Endothelial cell of umbilical vein (primary cell): ENCODE results near the gene RSPO3. TPM values are rescaled to one million over a fixed set of nuclear protein-coding genes. Genes with fewer than 3 reads are reported as not detected.

Experiments used
- BruUV-seq: library from RNA; stranded (reverse); fragments of 400-500 nt; replicated peaks from 2 replicates; lab custom pipeline; 2021; lab: Mats Ljungman, UMichigan
- CTCF ChIA-PET: fragments of 300-600, 350-600 bp; sonication (Branson Sonifier 250); formaldehyde crosslinking; loops from one replicate; lab custom pipeline; 2021; ENCODE audit warnings: antibody characterized with exemption, inconsistent platforms; lab: Charles Lee
- POLR2A ChIA-PET: fragments of 300-600, 350-600 bp; sonication (Branson Sonifier 250); formaldehyde crosslinking; loops from one replicate; lab custom pipeline; 2021; ENCODE audit warnings: antibody characterized with exemption, inconsistent platforms; lab: Charles Lee
- DNase-seq: peaks from one replicate; pipeline ENCODE4 v3.0.0-alpha.2; 2011; ENCODE audit warnings: low read depth, low spot score
- FAIRE-seq: peaks from 2 replicates; lab custom pipeline; 2011; peaks lifted over from hg19 to GRCh38; lab: Jason Lieb, UNC
- H2AFZ ChIP-seq: 2 replicates; pipeline ENCODE4 v1.6.0; 2012; ENCODE audit warnings: low read depth, low read length, control low read depth, inconsistent platforms
- H3K27ac ChIP-seq: 2 replicates; pipeline ENCODE4 v1.5.1; 2011; ENCODE audit warnings: low read depth, mild to moderate bottlenecking, control low read depth, low read length, moderate library complexity; ENCODE audit not compliant: insufficient read depth
- H3K27me3 ChIP-seq, 2 experiments: 2 replicates each; pipeline versions ENCODE4 v1.6.0 to v1.6.1; 2011; ENCODE audit warnings: low read length in 2 of 2, mixed read lengths in 1 of 2; ENCODE audit not compliant: control insufficient read depth in 2 of 2, insufficient read depth in 2 of 2
- H3K36me3 ChIP-seq, 2 experiments: 2 replicates in 1 of 2; 3 replicates in 1 of 2; pipeline ENCODE4 v1.5.1; 2011; ENCODE audit warnings: low read length in 2 of 2, mild to moderate bottlenecking in 1 of 2, moderate library complexity in 1 of 2; ENCODE audit not compliant: control insufficient read depth in 2 of 2, insufficient read depth in 2 of 2; ENCODE audit errors: extremely low read depth in 1 of 2
- H3K4me1 ChIP-seq: 3 replicates; pipeline ENCODE4 v1.5.1; 2011; ENCODE audit warnings: mild to moderate bottlenecking, low read length; ENCODE audit not compliant: control insufficient read depth, insufficient read depth; ENCODE audit errors: extremely low read depth
- H3K4me2 ChIP-seq: 2 replicates; pipeline ENCODE4 v1.6.1; 2011; ENCODE audit warnings: low read length, control low read depth, mixed read lengths; ENCODE audit not compliant: insufficient read depth
- H3K4me3 ChIP-seq, 3 experiments: fragments of 200-600 bp in 1 of 3; sonication (generic), shearing (Covaris generic) in 1 of 3; replicated peaks in 1 of 3; 2 replicates each; pipeline ENCODE4 v1.5.1; 2011 to 2016; ENCODE audit warnings: control low read depth in 3 of 3, low read length in 3 of 3, mild to moderate bottlenecking in 2 of 3, inconsistent platforms in 1 of 3, low read depth in 1 of 3, moderate library complexity in 1 of 3; ENCODE audit not compliant: insufficient read depth in 1 of 3
- H3K79me2 ChIP-seq: 2 replicates; pipeline ENCODE4 v1.6.0; 2012; ENCODE audit warnings: low read length, inconsistent platforms; ENCODE audit not compliant: control insufficient read depth, insufficient read depth
- H3K9ac ChIP-seq: replicated peaks from 2 replicates; pipeline ENCODE3; 2011; ENCODE audit warnings: low read length, control low read depth; ENCODE audit not compliant: insufficient read depth; ENCODE audit errors: extremely low read depth
- H3K9me1 ChIP-seq: replicated peaks from 3 replicates; pipeline ENCODE4 v1.6.0; 2011; ENCODE audit warnings: mild to moderate bottlenecking, low read length; ENCODE audit not compliant: control insufficient read depth, insufficient read depth; ENCODE audit errors: extremely low read depth
- H3K9me3 ChIP-seq: replicated peaks from 2 replicates; pipeline ENCODE4 v1.5.1; 2012; ENCODE audit warnings: low read length, inconsistent platforms; ENCODE audit not compliant: control insufficient read depth, insufficient read depth
- H4K20me1 ChIP-seq: replicated peaks from 2 replicates; pipeline ENCODE3; 2011; ENCODE audit warnings: mild to moderate bottlenecking, low read length; ENCODE audit not compliant: control insufficient read depth, insufficient read depth; ENCODE audit errors: extremely low read depth
- EZH2 ChIP-seq: IDR thresholded peaks from 2 replicates; pipeline ENCODE4 v1.6.1; 2012; ENCODE audit warnings: borderline replicate concordance, low read depth, mild to moderate bottlenecking, moderate library complexity, low read length, inconsistent platforms; ENCODE audit not compliant: severe bottlenecking
- FOS ChIP-seq: IDR thresholded peaks from 2 replicates; pipeline ENCODE4 v1.6.1; 2011; ENCODE audit warnings: mild to moderate bottlenecking, low read length, moderate library complexity, borderline replicate concordance; ENCODE audit not compliant: insufficient read depth
- GATA2 ChIP-seq: IDR thresholded peaks from 2 replicates; pipeline ENCODE4 v1.7.0; 2011; ENCODE audit warnings: low read depth, mild to moderate bottlenecking, moderate library complexity, mixed read lengths, low read length; ENCODE audit not compliant: insufficient read length, insufficient read depth
- JUN ChIP-seq: IDR thresholded peaks from 2 replicates; pipeline ENCODE4 v1.6.1; 2011; ENCODE audit warnings: borderline replicate concordance, low read depth; ENCODE audit not compliant: insufficient read length, insufficient read depth
- MYC ChIP-seq: IDR thresholded peaks from one replicate; pipeline ENCODE4 v1.6.1; 2011; ENCODE audit warnings: mild to moderate bottlenecking, low read depth, low read length
- POLR2A ChIP-seq: IDR thresholded peaks from 2 replicates; pipeline ENCODE4 v1.6.1; 2012; ENCODE audit warnings: low read depth, mild to moderate bottlenecking, control low read depth, low read length
- POLR2AphosphoS5 ChIP-seq: IDR thresholded peaks from 2 replicates; pipeline ENCODE4 v1.6.1; 2012; ENCODE audit warnings: low read depth, mild to moderate bottlenecking, control low read depth, low read length, moderate library complexity; ENCODE audit not compliant: insufficient read depth
- dilution Hi-C: fragments of 300-500 bp; cut with MboI; formaldehyde crosslinking; loops from one replicate; pipeline ENCODE4 v1.15.0; 2019; ENCODE audit warnings: low sequenced_read_pairs; ENCODE audit not compliant: extremely low pct_ligation_motif_present
- intact Hi-C: fragments of 100-400 bp; cut with micrococcal nuclease; formaldehyde crosslinking; loops from one replicate; pipeline ENCODE4 v1.10.0; 2022
- polyA plus RNA-seq, 4 experiments: library from polyadenylated mRNA; depleted of rRNA in 3 of 4; stranded (reverse) in 3 of 4; unstranded in 1 of 4; fragments of >200 nt; gene quantifications; 2 replicates each; pipeline versions ENCODE4 v1.2.1 to v1.2.3, GENCODE V29; 2011 to 2012; ENCODE audit warnings: missing spikeins in 1 of 4
- total RNA-seq: library from RNA; stranded (reverse); gene quantifications from 2 replicates; pipeline ENCODE4 v1.2.3, GENCODE V29; 2021
- TF ChIP-seq, protein P1 (sequence below), 2 donors: IDR thresholded peaks; 1 replicate in 1 of 2; 2 replicates in 1 of 2; pipeline ENCODE4 v1.5.1; 2011; ENCODE audit warnings: low read length in 2 of 2, mild to moderate bottlenecking in 2 of 2, moderate library complexity in 2 of 2, control low read depth in 1 of 2, inconsistent platforms in 1 of 2, low read depth in 1 of 2; ENCODE audit not compliant: insufficient read depth in 1 of 2; ENCODE audit errors: extremely low read depth in 1 of 2
- TF ChIP-seq, protein P2 (sequence below): IDR thresholded peaks from 2 replicates; pipeline ENCODE4 v1.6.1; 2011; ENCODE audit not compliant: insufficient read depth, insufficient read length

RSPO3 gene
- total and polyA plus RNA-seq, 2 donors (not counting 3 experiments of a cell fraction or from before 2014, with no cell fraction given): 1.8 to 11.1 TPM

DNA sequence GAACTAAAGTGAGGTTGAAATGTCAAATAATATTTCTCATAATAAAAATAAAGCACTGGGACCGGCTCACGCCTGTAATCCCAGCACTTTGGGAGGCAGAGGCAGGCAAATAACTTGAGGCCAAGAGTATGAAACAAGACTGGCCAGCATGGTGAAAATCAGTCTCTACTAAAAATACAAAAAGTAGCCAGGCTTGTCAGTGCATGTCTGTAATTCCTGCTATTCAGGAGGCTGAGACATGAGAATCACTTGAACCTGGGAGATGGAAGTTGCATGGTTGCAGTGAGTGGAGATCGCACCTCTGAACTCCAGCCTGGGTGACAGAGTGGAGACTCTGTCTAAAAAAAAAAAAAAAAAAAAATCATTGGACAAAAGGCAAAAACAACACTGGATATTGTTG is 38.4 kb upstream of the RSPO3 start:
- no peak overlapping the region for H3K9ac ChIP-seq
- H3K9me3 ChIP-seq: no peaks in the 10 kb centered on the region
- no peaks in the 10 kb centered on the region for H3K36me3 ChIP-seq
- TF ChIP-seq MYC (no peak), JUN (no peak), FOS (no peak), EZH2 (no peak), GATA2 (no peak), POLR2AphosphoS5 (no peak), POLR2A (no peak)
- TF ChIP-seq, protein P1, sequence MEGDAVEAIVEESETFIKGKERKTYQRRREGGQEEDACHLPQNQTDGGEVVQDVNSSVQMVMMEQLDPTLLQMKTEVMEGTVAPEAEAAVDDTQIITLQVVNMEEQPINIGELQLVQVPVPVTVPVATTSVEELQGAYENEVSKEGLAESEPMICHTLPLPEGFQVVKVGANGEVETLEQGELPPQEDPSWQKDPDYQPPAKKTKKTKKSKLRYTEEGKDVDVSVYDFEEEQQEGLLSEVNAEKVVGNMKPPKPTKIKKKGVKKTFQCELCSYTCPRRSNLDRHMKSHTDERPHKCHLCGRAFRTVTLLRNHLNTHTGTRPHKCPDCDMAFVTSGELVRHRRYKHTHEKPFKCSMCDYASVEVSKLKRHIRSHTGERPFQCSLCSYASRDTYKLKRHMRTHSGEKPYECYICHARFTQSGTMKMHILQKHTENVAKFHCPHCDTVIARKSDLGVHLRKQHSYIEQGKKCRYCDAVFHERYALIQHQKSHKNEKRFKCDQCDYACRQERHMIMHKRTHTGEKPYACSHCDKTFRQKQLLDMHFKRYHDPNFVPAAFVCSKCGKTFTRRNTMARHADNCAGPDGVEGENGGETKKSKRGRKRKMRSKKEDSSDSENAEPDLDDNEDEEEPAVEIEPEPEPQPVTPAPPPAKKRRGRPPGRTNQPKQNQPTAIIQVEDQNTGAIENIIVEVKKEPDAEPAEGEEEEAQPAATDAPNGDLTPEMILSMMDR (IDR thresholded peaks at IDR 0.05; ENCODE audit: extremely low read depth in 1 of 2, insufficient read depth in 1 of 2, low read depth in 1 of 2, low read length in 2 of 2): no peak
- TF ChIP-seq, protein P2, sequence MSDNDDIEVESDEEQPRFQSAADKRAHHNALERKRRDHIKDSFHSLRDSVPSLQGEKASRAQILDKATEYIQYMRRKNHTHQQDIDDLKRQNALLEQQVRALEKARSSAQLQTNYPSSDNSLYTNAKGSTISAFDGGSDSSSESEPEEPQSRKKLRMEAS: no peak
- POLR2A ChIA-PET: no interaction called here
- no peaks in the 10 kb centered on the region for H3K9me1 ChIP-seq
- CTCF ChIA-PET: no interaction called here
- H3K4me3 ChIP-seq: no peak overlapping the region
- FAIRE-seq (no peak), DNase-seq (no peak)
- intact Hi-C loops (no loop called here), dilution Hi-C loops (no loop called here)
- H3K27me3 ChIP-seq: no peaks in the 10 kb centered on the region
- no peaks in the 10 kb centered on the region for H4K20me1 ChIP-seq
- no peak overlapping the region for H3K4me2 ChIP-seq
- no peak overlapping the region for H3K27ac ChIP-seq
- H2AFZ ChIP-seq: no peak overlapping the region
- no peaks in the 10 kb centered on the region for H3K79me2 ChIP-seq
- no TSS peak for BruUV-seq
- no peaks in the 10 kb centered on the region for H3K4me1 ChIP-seq
